ENCODE results near the gene IFITM1. TPM values are rescaled to one million over a fixed set of nuclear protein-coding genes. Genes with fewer than 3 reads are reported as not detected.

IFITM1 gene
- polyA plus RNA-seq, 1 experiment: 660 TPM

GRCh38 chr11:288478-289397 is 25.1 kb upstream of the IFITM1 start, which contains the start of gene PGGHG:
Gene PGGHG (plus strand): TSS chr11:289126. CDS start chr11:289817, 691 bp downstream.
- POLR2A ChIA-PET: no interaction called here
- Histone ChIP-seq H3K27me3 (ENCODE audit: control insufficient read depth, insufficient read depth, low read length) (peaks cover 11% of the 10 kb centered on the region), H3K36me3 (ENCODE audit: control insufficient read depth, insufficient read depth, low read length) (peaks cover 1% of the 10 kb centered on the region; the same call in 1 of the 2 replicates), H3K4me3 (ENCODE audit: low read depth, low read length) (peak within 1 kb of the TSS; percentile 41)
- TF ChIP-seq CTCF (IDR thresholded peaks at IDR 0.05; ENCODE audit: insufficient read depth, low read depth, low read length): no peak
- CTCF ChIA-PET: interaction anchor here (0.9 to 2.3 kb wide), 3 partner anchors 17 to 80 kb away, joined by 3 to 11 read pairs (median 3); no protein-coding TSS in a partner anchor
- no peak for DNase-seq (ENCODE audit: low read depth)

- Histone ChIP-seq H3K4me3 (ENCODE audit: low read depth, low read length) (peak overlapping the region; percentile 41), H3K27me3 (ENCODE audit: control insufficient read depth, insufficient read depth, low read length) (peaks cover 9% of the 10 kb centered on the region), H3K36me3 (ENCODE audit: control insufficient read depth, insufficient read depth, low read length) (peaks cover 3% of the 10 kb centered on the region; the same call in 1 of the 2 replicates)
- DNase-seq (ENCODE audit: low read depth): no peak
- TF ChIP-seq CTCF (IDR thresholded peaks at IDR 0.05; ENCODE audit: insufficient read depth, low read depth, low read length): no peak
- CTCF ChIA-PET: interaction anchor here (1.3 to 2.3 kb wide), 2 partner anchors 16 to 39 kb away, joined by 3 to 11 read pairs; no protein-coding TSS in a partner anchor
- POLR2A ChIA-PET: no interaction called here
Measured at GRCh38 chr11:289398-289711, 24.5 kb upstream of the IFITM1 start.

- ChIA-PET POLR2A (no interaction called here), CTCF (interaction anchor here (1.1 to 2.3 kb wide), 3 partner anchors 11 to 39 kb away, joined by 3 to 11 read pairs (median 3); no protein-coding TSS in a partner anchor)
- H3K27me3 ChIP-seq (ENCODE audit: control insufficient read depth, insufficient read depth, low read length): peaks cover 9% of the 10 kb centered on the region
- peak overlapping the region; percentile 41 for H3K4me3 ChIP-seq (ENCODE audit: low read depth, low read length)
- peaks cover 4% of the 10 kb centered on the region; the same call in 1 of the 2 replicates for H3K36me3 ChIP-seq (ENCODE audit: control insufficient read depth, insufficient read depth, low read length)
- no peak for DNase-seq (ENCODE audit: low read depth)
- TF ChIP-seq CTCF (IDR thresholded peaks at IDR 0.05; ENCODE audit: insufficient read depth, low read depth, low read length): no peak
Measured at GRCh38 chr11:289712-290620, 23.9 kb upstream of the IFITM1 start.

- Histone ChIP-seq H3K27me3 (ENCODE audit: control insufficient read depth, insufficient read depth, low read length) (peaks cover 9% of the 10 kb centered on the region), H3K36me3 (ENCODE audit: control insufficient read depth, insufficient read depth, low read length) (peaks cover 5% of the 10 kb centered on the region), H3K4me3 (ENCODE audit: low read depth, low read length) (no peak overlapping the region)
- no peak for DNase-seq (ENCODE audit: low read depth)
- ChIA-PET POLR2A (no interaction called here), CTCF (interaction anchor here (1.1 to 2.3 kb wide), 2 partner anchors 10 to 15 kb away, joined by 3 to 11 read pairs; no protein-coding TSS in a partner anchor)
- no peak for TF ChIP-seq CTCF (IDR thresholded peaks at IDR 0.05; ENCODE audit: insufficient read depth, low read depth, low read length)
Measured at GRCh38 chr11:290621-291231, 23.1 kb upstream of the IFITM1 start.

All from BJ (cell line).